HepG2 (cell line): ENCODE results near the gene TNNI2. TPM values are rescaled to one million over a fixed set of nuclear protein-coding genes. Genes with fewer than 3 reads are reported as not detected.

Experiments
- ATAC-seq: fragments of 200-7000 bp; cut with Tn5 transposase; 3 replicates; pipeline ENCODE4 v1.9.1; 2020; ENCODE audit warnings: mild to moderate bottlenecking, moderate library complexity
- BruUV-seq: library from RNA; stranded (reverse); fragments of 400-500 nt; replicated peaks from 2 replicates; lab custom pipeline; 2021; lab: Mats Ljungman, UMichigan
- CTCF ChIA-PET: fragments of 300-600 bp; formaldehyde crosslinking; extraction: SDS; loops from one replicate; lab custom pipeline; 2021; ENCODE audit warnings: low total read pairs, inconsistent platforms, low intra/inter-chr PET ratio; lab: Yijun Ruan, JAX
- POLR2A ChIA-PET: fragments of 350-600 bp; sonication (Branson Sonifier 250); formaldehyde crosslinking; loops from one replicate; lab custom pipeline; 2020; ENCODE audit warnings: antibody characterized with exemption, inconsistent platforms; lab: Yijun Ruan, JAX
- DNase-seq: peaks from one replicate; pipeline ENCODE4 v3.0.0-alpha.2; 2015; ENCODE audit warnings: low spot score
- FAIRE-seq: peaks from 3 replicates; lab custom pipeline; 2011; peaks lifted over from hg19 to GRCh38; lab: Jason Lieb, UNC
- H2AFZ ChIP-seq: one replicate; pipeline ENCODE4 v1.6.1; 2011; ENCODE audit warnings: low read length, inconsistent platforms
- H3K27ac ChIP-seq: fragments of 300-600 bp; 3 replicates; pipeline ENCODE4 v1.8.0; 2011; ENCODE audit warnings: mixed run types, mild to moderate bottlenecking, mixed read lengths, low read length, inconsistent platforms; ENCODE audit not compliant: insufficient read depth; ENCODE audit errors: extremely low read length
- H3K27me3 ChIP-seq, 2 experiments: fragments of 200-600 bp in 1 of 2; 2 replicates in 1 of 2; 3 replicates in 1 of 2; pipeline versions ENCODE4 v1.6.0 to v1.8.0; 2011; ENCODE audit warnings: low read length in 2 of 2, mild to moderate bottlenecking in 2 of 2, moderate library complexity in 2 of 2, inconsistent platforms in 1 of 2; ENCODE audit not compliant: insufficient read depth in 2 of 2, control insufficient read depth in 1 of 2
- H3K36me3 ChIP-seq, 2 experiments: fragments of 200-600 bp in 1 of 2; replicated peaks in 1 of 2; 2 replicates in 1 of 2; 3 replicates in 1 of 2; pipeline versions ENCODE4 v1.5.1 to v1.8.0; 2011; ENCODE audit warnings: low read length in 2 of 2, inconsistent platforms in 1 of 2; ENCODE audit not compliant: insufficient read depth in 2 of 2, control insufficient read depth in 1 of 2
- H3K4me1 ChIP-seq: 2 replicates; pipeline ENCODE4 v1.5.1; 2012; ENCODE audit warnings: low read length, inconsistent platforms; ENCODE audit not compliant: insufficient read depth
- H3K4me2 ChIP-seq: 2 replicates; pipeline ENCODE4 v1.6.0; 2011; ENCODE audit warnings: low read depth, low read length, inconsistent platforms
- H3K4me3 ChIP-seq, 3 experiments: fragments of 200-600 bp in 1 of 3; sonication (generic), shearing (Covaris generic) in 1 of 3; replicated peaks in 1 of 3; 2 replicates each; pipeline ENCODE4 v1.5.1; 2011 to 2016; ENCODE audit warnings: low read length in 3 of 3, inconsistent platforms in 2 of 3, low read depth in 2 of 3, mild to moderate bottlenecking in 2 of 3, control low read depth in 1 of 3, mixed read lengths in 1 of 3; ENCODE audit not compliant: insufficient read depth in 1 of 3
- H3K79me2 ChIP-seq: one replicate; pipeline ENCODE4 v1.6.1; 2011; ENCODE audit warnings: low read length, inconsistent platforms; ENCODE audit not compliant: insufficient read depth
- H3K9ac ChIP-seq: 2 replicates; pipeline ENCODE4 v1.6.0; 2011; ENCODE audit warnings: mild to moderate bottlenecking, low read depth, low read length, inconsistent platforms; ENCODE audit not compliant: insufficient read depth
- H3K9me3 ChIP-seq: 2 replicates; pipeline ENCODE4 v1.5.1; 2012; ENCODE audit warnings: mild to moderate bottlenecking, low read length
- H4K20me1 ChIP-seq: 2 replicates; pipeline ENCODE4 v1.6.0; 2011; ENCODE audit warnings: inconsistent platforms, mild to moderate bottlenecking, low read length, moderate library complexity; ENCODE audit not compliant: insufficient read depth
- CEBPB ChIP-seq: IDR thresholded peaks from 2 replicates; pipeline ENCODE4 v1.6.1; 2011; ENCODE audit warnings: low read depth, low read length, improper control_type of control experiment, borderline replicate concordance
- EP300 ChIP-seq, 3 experiments: sonication (generic) in 1 of 3; formaldehyde crosslinking in 1 of 3; IDR thresholded peaks; 2 replicates each; pipeline versions ENCODE4 v1.5.1 to v1.6.1; 2011 to 2020; ENCODE audit warnings: low read depth in 2 of 3, low read length in 2 of 3, borderline replicate concordance in 1 of 3, improper control_type of control experiment in 1 of 3, mild to moderate bottlenecking in 1 of 3, missing genetic modification reagents in 1 of 3, moderate library complexity in 1 of 3
- ETV5 ChIP-seq: IDR thresholded peaks from 2 replicates; pipeline ENCODE4 v1.6.1; 2018; ENCODE audit warnings: missing biosample characterization, missing genetic modification reagents, inconsistent platforms, borderline replicate concordance
- EZH2 ChIP-seq: conservative IDR thresholded peaks from 2 replicates; pipeline ENCODE4 v1.6.1; 2012; ENCODE audit warnings: mild to moderate bottlenecking, low read depth, low read length, moderate library complexity
- FOXC1 ChIP-seq: sonication (generic); formaldehyde crosslinking; IDR thresholded peaks from 2 replicates; pipeline ENCODE4 v1.8.0; 2022; ENCODE audit warnings: mild to moderate bottlenecking, missing genetic modification reagents, borderline replicate concordance
- MIER3 ChIP-seq: IDR thresholded peaks from 2 replicates; pipeline ENCODE4 v1.6.1; 2016; ENCODE audit warnings: missing compliant biosample characterization, borderline replicate concordance
- NKX3-1 ChIP-seq: sonication (generic); formaldehyde crosslinking; IDR thresholded peaks from 2 replicates; pipeline ENCODE4 v1.5.0; 2020; ENCODE audit warnings: missing genetic modification reagents
- NPAS2 ChIP-seq: sonication (generic); formaldehyde crosslinking; IDR thresholded peaks from 2 replicates; pipeline ENCODE4 v1.8.0; 2022; ENCODE audit warnings: mild to moderate bottlenecking, missing genetic modification reagents, borderline replicate concordance
- NR2F6 ChIP-seq, 2 experiments: IDR thresholded peaks; 2 replicates each; pipeline ENCODE4 v1.6.1; 2016; ENCODE audit warnings: antibody characterized with exemption in 1 of 2, mild to moderate bottlenecking in 1 of 2
- NRL ChIP-seq: sonication (generic); formaldehyde crosslinking; IDR thresholded peaks from 2 replicates; pipeline ENCODE4 v1.5.0; 2020; ENCODE audit warnings: missing genetic modification reagents, mild to moderate bottlenecking, moderate library complexity, borderline replicate concordance
- SNRNP70 ChIP-seq: fragments of 200-400 bp; formaldehyde crosslinking; IDR thresholded peaks from 2 replicates; pipeline ENCODE4 v1.6.1; 2017; ENCODE audit warnings: mild to moderate bottlenecking, low read depth, low read length, moderate library complexity
- ZKSCAN1 ChIP-seq: fragments of 150-350 bp; IDR thresholded peaks from 2 replicates; pipeline ENCODE4 v1.6.1; 2014; ENCODE audit warnings: low read length
- ZNF230 ChIP-seq: sonication (generic); formaldehyde crosslinking; IDR thresholded peaks from 2 replicates; pipeline ENCODE4 v1.4.0; 2020; ENCODE audit warnings: mild to moderate bottlenecking, missing genetic modification reagents
- WGBS: methylation state at CpG from one replicate; pipeline ENCODE4 v1.1.6; 2017; ENCODE audit warnings: low lambda C conversion rate; 5-methylcytosine and 5-hydroxymethylcytosine counted together
- in situ Hi-C: cut with HindIII; loops from 2 replicates; pipeline ENCODE4 v1.10.0; 2017; ENCODE audit warnings: low pct_unique_long_range_greater_than_20kb; ENCODE audit not compliant: extremely low pct_ligation_motif_present
- intact Hi-C: fragments of 100-400 bp; cut with micrococcal nuclease; formaldehyde crosslinking; loops from one replicate; pipeline ENCODE4 v1.10.0; 2022; ENCODE audit not compliant: unreplicated experiment
- polyA plus RNA-seq, 8 experiments: library from polyadenylated mRNA; depleted of rRNA in 3 of 8; stranded (reverse) in 7 of 8; unstranded in 1 of 8; fragments of >200 nt; fragmentation: Illumina TruSeq in 4 of 8; extraction: Trizol in 4 of 8; gene quantifications; 2 replicates each; pipeline versions ENCODE4 v1.2.1 to v1.2.3, GENCODE V29; 2011 to 2016; ENCODE audit warnings: low read depth in 4 of 8, missing spikeins in 1 of 8, mixed read lengths in 1 of 8; ENCODE audit not compliant: insufficient read depth in 1 of 8
- total RNA-seq, 5 experiments: library from RNA; depleted of rRNA; stranded (reverse); fragments of >200 nt; fragmentation: Illumina TruSeq; extraction: Trizol; gene quantifications; 2 replicates each; pipeline ENCODE4 v1.2.3, GENCODE V29; 2016; ENCODE audit warnings: low read depth in 1 of 5
- TF ChIP-seq, protein P1 (sequence below): sonication (generic); formaldehyde crosslinking; IDR thresholded peaks from 2 replicates; pipeline ENCODE4 v1.9.0; 2022; ENCODE audit warnings: missing genetic modification reagents, mild to moderate bottlenecking, borderline replicate concordance
- TF ChIP-seq, protein P2 (sequence below): sonication (generic); formaldehyde crosslinking; conservative IDR thresholded peaks from 2 replicates; pipeline ENCODE4 v1.8.0; 2022; ENCODE audit warnings: missing genetic modification reagents
- TF ChIP-seq, protein P3 (sequence below): sonication (generic); formaldehyde crosslinking; IDR thresholded peaks from 2 replicates; pipeline ENCODE4 v1.5.1; 2020; ENCODE audit warnings: mild to moderate bottlenecking, missing genetic modification reagents

Gene TNNI2
- total and polyA plus RNA-seq, 2 of the 13 experiments (the other 11 are each of a cell fraction or from before 2014, with no cell fraction given): 7.2 to 12.0 TPM

DNA sequence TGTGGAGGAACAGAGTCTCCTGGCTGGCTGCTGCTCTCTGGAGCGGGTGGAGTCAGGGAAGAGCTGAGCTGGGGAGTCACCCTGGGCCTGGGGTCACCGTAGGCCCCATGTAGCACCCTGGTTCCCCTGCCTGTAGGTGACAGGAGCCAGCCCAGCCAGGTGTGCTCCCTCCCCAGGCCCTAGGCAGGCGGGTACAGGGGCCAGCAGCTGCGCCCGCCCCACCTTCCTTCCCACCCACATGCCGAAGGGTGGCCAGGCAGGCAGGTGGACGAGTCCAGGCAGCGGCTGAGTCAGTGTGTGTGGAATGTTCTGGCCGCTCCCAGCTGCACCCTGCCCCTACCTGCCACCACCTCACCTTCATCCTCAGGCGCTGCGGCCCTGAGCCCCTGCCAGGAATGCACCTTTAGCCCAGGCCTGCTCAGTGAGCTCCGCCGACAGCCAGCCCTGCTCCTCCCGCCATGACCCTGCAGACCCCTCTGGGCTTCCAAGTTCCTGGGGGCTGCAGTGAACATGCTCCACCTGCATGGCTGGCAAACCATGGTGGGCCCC lies 4.6 kb upstream of the TNNI2 start:
- Histone ChIP-seq H3K27me3 (peaks cover 8% of the 10 kb centered on the region in 2 experiments; a peak in 4 of 5 replicates), H3K36me3 (no peaks in the 10 kb centered on the region), H3K79me2 (no peaks in the 10 kb centered on the region), H3K9ac (no peak overlapping the region), H3K9me3 (no peaks in the 10 kb centered on the region), H3K4me1 (peaks cover 76% of the 10 kb centered on the region), H2AFZ (no peak overlapping the region), H3K4me3 (peak overlapping the region in 1 of 3 experiments; percentile 32; a peak in 1 of 6 replicates), H4K20me1 (no peaks in the 10 kb centered on the region), H3K27ac (no peak overlapping the region), H3K4me2 (peak overlapping the region; percentile 60)
- peak; percentile 7; the same call in 2 of the 3 replicates for ATAC-seq
- in situ Hi-C loops: loop anchor here (5.0 kb wide), 2 partner anchors 137 to 177 kb away; partner anchors contain the start of gene KRTAP5-6
- DNase-seq: peak; percentile 24
- no peak for FAIRE-seq
- no TSS peak for BruUV-seq
- ChIA-PET CTCF (interaction anchor here (1.6 to 4.2 kb wide), 2 partner anchors 140 to 181 kb away, joined by 8 to 37 read pairs; no protein-coding TSS in a partner anchor), POLR2A (interaction anchor here (0.9 to 5.1 kb wide), 8 partner anchors 9 to 184 kb away, joined by 3 to 26 read pairs (median 4); no protein-coding TSS in a partner anchor)
- 13% methylated on average over 5 of the region's 14 CpGs for WGBS
- intact Hi-C loops: loop anchor here (2.0 to 5.0 kb wide), 3 partner anchors 71 to 317 kb away; partner anchors contain the start of gene CTSD
- TF ChIP-seq NPAS2 (CRISPR knock-in tag): no peak
- TF ChIP-seq, protein P1, sequence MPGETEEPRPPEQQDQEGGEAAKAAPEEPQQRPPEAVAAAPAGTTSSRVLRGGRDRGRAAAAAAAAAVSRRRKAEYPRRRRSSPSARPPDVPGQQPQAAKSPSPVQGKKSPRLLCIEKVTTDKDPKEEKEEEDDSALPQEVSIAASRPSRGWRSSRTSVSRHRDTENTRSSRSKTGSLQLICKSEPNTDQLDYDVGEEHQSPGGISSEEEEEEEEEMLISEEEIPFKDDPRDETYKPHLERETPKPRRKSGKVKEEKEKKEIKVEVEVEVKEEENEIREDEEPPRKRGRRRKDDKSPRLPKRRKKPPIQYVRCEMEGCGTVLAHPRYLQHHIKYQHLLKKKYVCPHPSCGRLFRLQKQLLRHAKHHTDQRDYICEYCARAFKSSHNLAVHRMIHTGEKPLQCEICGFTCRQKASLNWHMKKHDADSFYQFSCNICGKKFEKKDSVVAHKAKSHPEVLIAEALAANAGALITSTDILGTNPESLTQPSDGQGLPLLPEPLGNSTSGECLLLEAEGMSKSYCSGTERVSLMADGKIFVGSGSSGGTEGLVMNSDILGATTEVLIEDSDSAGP: peak; percentile 30; the same call in 1 of the 2 replicates
- TF ChIP-seq EZH2: no peak
- no peak for TF ChIP-seq NKX3-1 (CRISPR knock-in tag)
- TF ChIP-seq ZNF230 (CRISPR knock-in tag): no peak
- TF ChIP-seq NR2F6 (IDR thresholded peaks at IDR 0.05): no peak
- peak; percentile 34; the same call in 1 of the 2 replicates for TF ChIP-seq NR2F6 (CRISPR knock-in tag; IDR thresholded peaks at IDR 0.05)
- TF ChIP-seq, protein P2, sequence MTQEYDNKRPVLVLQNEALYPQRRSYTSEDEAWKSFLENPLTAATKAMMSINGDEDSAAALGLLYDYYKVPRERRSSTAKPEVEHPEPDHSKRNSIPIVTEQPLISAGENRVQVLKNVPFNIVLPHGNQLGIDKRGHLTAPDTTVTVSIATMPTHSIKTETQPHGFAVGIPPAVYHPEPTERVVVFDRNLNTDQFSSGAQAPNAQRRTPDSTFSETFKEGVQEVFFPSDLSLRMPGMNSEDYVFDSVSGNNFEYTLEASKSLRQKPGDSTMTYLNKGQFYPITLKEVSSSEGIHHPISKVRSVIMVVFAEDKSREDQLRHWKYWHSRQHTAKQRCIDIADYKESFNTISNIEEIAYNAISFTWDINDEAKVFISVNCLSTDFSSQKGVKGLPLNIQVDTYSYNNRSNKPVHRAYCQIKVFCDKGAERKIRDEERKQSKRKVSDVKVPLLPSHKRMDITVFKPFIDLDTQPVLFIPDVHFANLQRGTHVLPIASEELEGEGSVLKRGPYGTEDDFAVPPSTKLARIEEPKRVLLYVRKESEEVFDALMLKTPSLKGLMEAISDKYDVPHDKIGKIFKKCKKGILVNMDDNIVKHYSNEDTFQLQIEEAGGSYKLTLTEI: no peak
- peak; percentile 32; the same call in 1 of the 2 replicates for TF ChIP-seq MIER3 (CRISPR knock-in tag)
- no peak for TF ChIP-seq CEBPB
- no peak for TF ChIP-seq EP300 (IDR thresholded peaks at IDR 0.05; ENCODE audit: low read depth in 2 of 2, low read length in 2 of 2)
- TF ChIP-seq EP300 (CRISPR knock-in tag; IDR thresholded peaks at IDR 0.05; ENCODE audit: borderline replicate concordance): no peak
- no peak for TF ChIP-seq FOXC1
- TF ChIP-seq ZKSCAN1: no peak
- TF ChIP-seq NRL (CRISPR knock-in tag): peak; percentile 48; the same call in 1 of the 2 replicates
- TF ChIP-seq, protein P3, sequence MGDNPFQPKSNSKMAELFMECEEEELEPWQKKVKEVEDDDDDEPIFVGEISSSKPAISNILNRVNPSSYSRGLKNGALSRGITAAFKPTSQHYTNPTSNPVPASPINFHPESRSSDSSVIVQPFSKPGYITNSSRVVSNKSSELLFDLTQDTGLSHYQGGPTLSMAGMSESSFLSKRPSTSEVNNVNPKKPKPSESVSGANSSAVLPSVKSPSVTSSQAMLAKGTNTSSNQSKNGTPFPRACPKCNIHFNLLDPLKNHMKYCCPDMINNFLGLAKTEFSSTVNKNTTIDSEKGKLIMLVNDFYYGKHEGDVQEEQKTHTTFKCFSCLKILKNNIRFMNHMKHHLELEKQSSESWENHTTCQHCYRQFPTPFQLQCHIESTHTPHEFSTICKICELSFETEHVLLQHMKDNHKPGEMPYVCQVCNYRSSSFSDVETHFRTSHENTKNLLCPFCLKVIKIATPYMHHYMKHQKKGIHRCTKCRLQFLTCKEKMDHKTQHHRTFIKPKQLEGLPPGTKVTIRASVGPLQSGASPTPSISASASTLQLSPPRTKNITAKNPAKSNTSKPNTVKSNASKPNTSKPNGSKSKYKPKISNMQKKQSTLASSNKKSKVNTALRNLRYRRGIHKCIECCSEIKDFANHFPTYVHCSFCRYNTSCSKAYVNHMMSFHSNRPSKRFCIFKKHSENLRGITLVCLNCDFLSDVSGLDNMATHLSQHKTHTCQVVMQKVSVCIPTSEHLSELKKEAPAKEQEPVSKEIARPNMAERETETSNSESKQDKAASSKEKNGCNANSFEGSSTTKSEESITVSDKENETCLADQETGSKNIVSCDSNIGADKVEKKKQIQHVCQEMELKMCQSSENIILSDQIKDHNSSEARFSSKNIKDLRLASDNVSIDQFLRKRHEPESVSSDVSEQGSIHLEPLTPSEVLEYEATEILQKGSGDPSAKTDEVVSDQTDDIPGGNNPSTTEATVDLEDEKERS (CRISPR knock-in tag): no peak
- TF ChIP-seq ETV5 (CRISPR knock-in tag): 0 out of 2 replicates have a peak, but pooled peaks have one; percentile 8
- no peak for TF ChIP-seq SNRNP70
